Measurements from ENCODE around the gene CELSR1.

DNA sequence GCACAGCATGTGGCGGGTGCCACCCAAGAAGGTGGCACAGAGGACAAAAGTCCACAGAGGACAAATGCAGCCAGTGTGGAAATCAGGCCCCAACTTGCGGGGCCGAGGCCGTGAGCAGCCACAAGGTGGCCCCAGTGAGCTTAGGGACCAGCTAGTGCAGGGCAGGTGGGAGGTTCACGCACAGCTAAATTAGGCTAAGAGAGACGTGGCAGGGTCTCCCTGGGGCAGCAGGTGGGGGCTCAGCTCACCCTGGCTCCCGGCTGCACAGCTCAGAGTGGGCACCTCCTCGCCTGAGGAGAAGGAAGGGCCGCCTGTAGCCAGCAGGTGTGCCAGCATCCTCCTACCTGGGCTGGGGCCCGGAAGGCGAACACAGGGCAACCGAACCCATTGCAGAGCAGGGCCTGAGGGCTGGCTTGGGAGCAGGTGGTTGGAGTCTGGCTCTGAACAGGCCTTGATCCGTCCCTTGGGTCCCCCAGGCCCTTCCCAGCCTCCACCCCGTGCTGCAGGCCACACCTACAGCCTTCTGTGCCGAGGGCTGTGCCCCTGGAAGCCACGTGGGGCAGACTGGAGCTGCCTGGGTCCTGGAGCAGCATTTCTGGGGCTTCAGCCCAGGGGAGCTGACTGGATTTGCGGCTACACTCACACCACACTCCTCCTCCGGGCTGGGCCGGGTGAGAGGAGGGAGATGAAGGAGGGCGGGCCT is 26.1 kb upstream of the CELSR1 start:
- TF ChIP-seq, protein P1, sequence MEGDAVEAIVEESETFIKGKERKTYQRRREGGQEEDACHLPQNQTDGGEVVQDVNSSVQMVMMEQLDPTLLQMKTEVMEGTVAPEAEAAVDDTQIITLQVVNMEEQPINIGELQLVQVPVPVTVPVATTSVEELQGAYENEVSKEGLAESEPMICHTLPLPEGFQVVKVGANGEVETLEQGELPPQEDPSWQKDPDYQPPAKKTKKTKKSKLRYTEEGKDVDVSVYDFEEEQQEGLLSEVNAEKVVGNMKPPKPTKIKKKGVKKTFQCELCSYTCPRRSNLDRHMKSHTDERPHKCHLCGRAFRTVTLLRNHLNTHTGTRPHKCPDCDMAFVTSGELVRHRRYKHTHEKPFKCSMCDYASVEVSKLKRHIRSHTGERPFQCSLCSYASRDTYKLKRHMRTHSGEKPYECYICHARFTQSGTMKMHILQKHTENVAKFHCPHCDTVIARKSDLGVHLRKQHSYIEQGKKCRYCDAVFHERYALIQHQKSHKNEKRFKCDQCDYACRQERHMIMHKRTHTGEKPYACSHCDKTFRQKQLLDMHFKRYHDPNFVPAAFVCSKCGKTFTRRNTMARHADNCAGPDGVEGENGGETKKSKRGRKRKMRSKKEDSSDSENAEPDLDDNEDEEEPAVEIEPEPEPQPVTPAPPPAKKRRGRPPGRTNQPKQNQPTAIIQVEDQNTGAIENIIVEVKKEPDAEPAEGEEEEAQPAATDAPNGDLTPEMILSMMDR (IDR thresholded peaks at IDR 0.05 in 2 of 3, conservative IDR thresholded peaks at IDR 0.05 in 1 of 3; ENCODE audit: borderline replicate concordance in 1 of 3, insufficient read depth in 1 of 3, low read depth in 2 of 3, low read length in 2 of 3), result peak; percentile 72 to 81 (median 75)
- TF ChIP-seq POLR2A (IDR thresholded peaks at IDR 0.05; ENCODE audit: borderline replicate concordance, extremely low read depth, insufficient read depth, insufficient read length) (peak; percentile 40), EZH2 (IDR thresholded peaks at IDR 0.05) (no peak), RAD21 (IDR thresholded peaks at IDR 0.05; ENCODE audit: low read depth) (peak; percentile 83), FOSL1 (IDR thresholded peaks at IDR 0.05; ENCODE audit: low read depth) (no peak), TCF7L2 (IDR thresholded peaks at IDR 0.05; ENCODE audit: borderline replicate concordance, extremely low read depth, insufficient read depth, insufficient read length) (no peak), EZH2phosphoT487 (IDR thresholded peaks at IDR 0.05; ENCODE audit: borderline replicate concordance) (no peak)
- TF ChIP-seq, protein P2, sequence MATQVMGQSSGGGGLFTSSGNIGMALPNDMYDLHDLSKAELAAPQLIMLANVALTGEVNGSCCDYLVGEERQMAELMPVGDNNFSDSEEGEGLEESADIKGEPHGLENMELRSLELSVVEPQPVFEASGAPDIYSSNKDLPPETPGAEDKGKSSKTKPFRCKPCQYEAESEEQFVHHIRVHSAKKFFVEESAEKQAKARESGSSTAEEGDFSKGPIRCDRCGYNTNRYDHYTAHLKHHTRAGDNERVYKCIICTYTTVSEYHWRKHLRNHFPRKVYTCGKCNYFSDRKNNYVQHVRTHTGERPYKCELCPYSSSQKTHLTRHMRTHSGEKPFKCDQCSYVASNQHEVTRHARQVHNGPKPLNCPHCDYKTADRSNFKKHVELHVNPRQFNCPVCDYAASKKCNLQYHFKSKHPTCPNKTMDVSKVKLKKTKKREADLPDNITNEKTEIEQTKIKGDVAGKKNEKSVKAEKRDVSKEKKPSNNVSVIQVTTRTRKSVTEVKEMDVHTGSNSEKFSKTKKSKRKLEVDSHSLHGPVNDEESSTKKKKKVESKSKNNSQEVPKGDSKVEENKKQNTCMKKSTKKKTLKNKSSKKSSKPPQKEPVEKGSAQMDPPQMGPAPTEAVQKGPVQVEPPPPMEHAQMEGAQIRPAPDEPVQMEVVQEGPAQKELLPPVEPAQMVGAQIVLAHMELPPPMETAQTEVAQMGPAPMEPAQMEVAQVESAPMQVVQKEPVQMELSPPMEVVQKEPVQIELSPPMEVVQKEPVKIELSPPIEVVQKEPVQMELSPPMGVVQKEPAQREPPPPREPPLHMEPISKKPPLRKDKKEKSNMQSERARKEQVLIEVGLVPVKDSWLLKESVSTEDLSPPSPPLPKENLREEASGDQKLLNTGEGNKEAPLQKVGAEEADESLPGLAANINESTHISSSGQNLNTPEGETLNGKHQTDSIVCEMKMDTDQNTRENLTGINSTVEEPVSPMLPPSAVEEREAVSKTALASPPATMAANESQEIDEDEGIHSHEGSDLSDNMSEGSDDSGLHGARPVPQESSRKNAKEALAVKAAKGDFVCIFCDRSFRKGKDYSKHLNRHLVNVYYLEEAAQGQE (IDR thresholded peaks at IDR 0.05; ENCODE audit: low read depth), result no peak
